Activated CD4-positive, CD25-positive, alpha-beta regulatory T cell treated with anti-CD3 and anti-CD28 coated beads, Interleukin-2, amount 50 U/mL, for 72 hours (primary cell): ENCODE measurements around the gene ZNF487.
"Not testable (repeated sequence)": the region's sequence is repeated elsewhere in the genome, so short reads cannot be mapped to it uniquely, and the experiment has no call there.

Source experiments
- DNase-seq: peaks from one replicate; pipeline ENCODE4 v3.0.0; 2021

The ZNF487 gene

GRCh38 chr10:43407148-43407575, 29.7 kb upstream of the ZNF487 start:
- DNase-seq, result peak; percentile 78

- peak; percentile 87 for DNase-seq
Observed at GRCh38 chr10:43407576-43408330, 29.2 kb upstream of the ZNF487 start.

- DNase-seq, result no peak
Observed at GRCh38 chr10:43408331-43408709, 28.6 kb upstream of the ZNF487 start.

- peak; percentile 96 for DNase-seq
Observed at GRCh38 chr10:43408710-43409384, 28.1 kb upstream of the ZNF487 start, which contains the start of gene HNRNPF. TSS of gene HNRNPF (minus strand) at chr10:43409186. CDS start at chr10:43387884, 21,302 bp downstream.

GRCh38 chr10:43409385-43410109, 27.4 kb upstream of the ZNF487 start:
- DNase-seq, result peak; percentile 70

GRCh38 chr10:43410345-43410744, 26.6 kb upstream of the ZNF487 start:
- DNase-seq, result peak; percentile 17

- DNase-seq, result no peak
Observed at GRCh38 chr10:43411536-43411935, 25.4 kb upstream of the ZNF487 start.

- no peak for DNase-seq
Observed at GRCh38 chr10:43415544-43415943, 21.4 kb upstream of the ZNF487 start.

- DNase-seq, result no peak
Observed at GRCh38 chr10:43417950-43418768, 18.8 kb upstream of the ZNF487 start.

GRCh38 chr10:43419997-43420368, 16.9 kb upstream of the ZNF487 start:
- DNase-seq, result no peak

- peak; percentile 74 for DNase-seq
Observed at GRCh38 chr10:43420369-43421200, 16.3 kb upstream of the ZNF487 start.

- no peak for DNase-seq
Observed at GRCh38 chr10:43421201-43421507, 15.8 kb upstream of the ZNF487 start.

- no peak for DNase-seq
Observed at GRCh38 chr10:43421519-43421918, 15.4 kb upstream of the ZNF487 start.

GRCh38 chr10:43421944-43422343, 15.0 kb upstream of the ZNF487 start:
- not testable (repeated sequence) for DNase-seq

GRCh38 chr10:43424416-43424815, 12.5 kb upstream of the ZNF487 start:
- no peak for DNase-seq

GRCh38 chr10:43426476-43426875, 10.4 kb upstream of the ZNF487 start:
- not testable (repeated sequence) for DNase-seq

GRCh38 chr10:43427166-43427825, 9.6 kb upstream of the ZNF487 start:
- no peak for DNase-seq

GRCh38 chr10:43430926-43431663, 5.8 kb upstream of the ZNF487 start:
- DNase-seq, result no peak

GRCh38 chr10:43437141-43437870, 395 bp downstream of the ZNF487 start:
- no peak for DNase-seq
